DMS153 treated with DMSO at 0.1 percent for 48 hours (cell line): ENCODE data around the gene VPS13A.

Experiments
- DNase-seq: peaks from one replicate; lab custom pipeline; 2025; ENCODE audit not compliant: unreplicated experiment; lab: John Stamatoyannopoulos, UW

The VPS13A gene

GRCh38 chr9:77454663-77455062 is 277.3 kb downstream of the VPS13A start:
- DNase-seq, result no peak

DNA sequence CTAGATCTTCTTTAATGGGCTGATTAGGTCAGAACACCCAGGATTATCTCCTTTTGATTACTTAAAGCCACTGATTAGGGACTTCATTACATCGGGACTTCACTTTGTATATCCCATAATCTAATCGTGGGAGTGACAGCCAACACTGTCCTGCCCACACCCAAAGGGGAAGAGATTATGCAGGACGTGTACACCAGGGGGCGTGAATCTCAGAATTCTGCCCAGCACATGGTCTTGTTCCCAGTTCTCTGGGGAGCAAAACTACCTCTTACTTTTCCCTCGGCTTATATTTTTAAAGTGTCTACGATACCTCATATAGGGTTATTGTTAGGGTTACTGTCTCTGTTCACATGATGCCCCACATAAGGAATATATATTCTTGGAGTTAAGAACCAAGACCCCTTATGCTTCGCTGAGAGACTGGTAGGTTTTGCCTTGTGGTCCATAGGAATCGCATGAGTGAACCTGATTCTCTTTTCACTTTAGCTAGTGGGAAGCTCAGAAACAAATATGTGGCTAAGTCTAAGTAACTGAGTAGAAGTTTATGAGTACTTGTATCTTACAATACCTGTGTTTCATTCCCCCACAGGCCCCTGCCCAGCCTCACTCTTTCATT is 278.1 kb downstream of the VPS13A start:
- no peak for DNase-seq

- no peak for DNase-seq
These were observed 279.6 kb downstream of the VPS13A start for GRCh38 chr9:77456829-77457437.

- DNase-seq, result no peak
These were observed 280.7 kb downstream of the VPS13A start for GRCh38 chr9:77457916-77458592.

DNA sequence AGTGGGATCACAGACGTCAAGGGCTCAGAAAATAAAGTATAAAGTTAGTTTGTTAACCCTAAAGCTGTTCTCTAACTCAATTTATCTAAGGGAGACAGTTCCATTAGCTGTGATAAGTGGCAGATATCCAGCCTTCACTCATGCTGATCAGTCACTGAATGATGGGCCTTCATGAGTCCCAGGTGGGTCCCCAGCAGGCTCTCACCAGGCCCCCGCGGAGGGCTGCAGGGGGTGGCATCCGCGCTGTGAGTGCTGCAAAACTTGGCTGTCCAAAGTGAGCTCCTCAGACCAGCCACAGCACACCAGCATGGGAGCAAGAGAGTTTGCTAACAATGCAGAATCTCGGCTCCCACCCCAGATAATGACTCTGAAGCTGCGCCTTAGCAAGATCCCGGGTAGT is 283.6 kb downstream of the VPS13A start:
- no peak for DNase-seq

- DNase-seq, result no peak
These were observed 284.7 kb downstream of the VPS13A start for GRCh38 chr9:77462066-77462465.

- no peak for DNase-seq
These were observed 285.8 kb downstream of the VPS13A start for GRCh38 chr9:77463151-77463550.

DNA sequence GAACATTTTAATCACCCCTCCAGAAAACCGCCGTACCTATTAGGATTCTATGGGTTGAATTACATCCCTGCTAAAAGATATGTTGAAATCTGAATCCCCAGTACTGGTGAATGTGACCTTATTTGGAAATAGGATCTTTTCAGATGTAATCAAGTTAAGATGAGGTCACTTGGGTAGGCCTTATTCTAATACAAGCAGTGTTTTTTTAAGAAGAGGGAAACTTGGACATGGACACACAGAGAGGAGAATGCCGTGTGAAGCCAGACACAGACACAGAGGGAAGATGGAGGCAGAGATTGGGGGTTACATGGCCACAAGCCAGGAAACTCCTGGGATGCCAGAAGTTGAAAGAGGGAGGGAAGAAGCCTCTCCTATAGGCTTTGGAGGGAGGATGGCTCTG is 287.3 kb downstream of the VPS13A start:
- no peak for DNase-seq

DNA sequence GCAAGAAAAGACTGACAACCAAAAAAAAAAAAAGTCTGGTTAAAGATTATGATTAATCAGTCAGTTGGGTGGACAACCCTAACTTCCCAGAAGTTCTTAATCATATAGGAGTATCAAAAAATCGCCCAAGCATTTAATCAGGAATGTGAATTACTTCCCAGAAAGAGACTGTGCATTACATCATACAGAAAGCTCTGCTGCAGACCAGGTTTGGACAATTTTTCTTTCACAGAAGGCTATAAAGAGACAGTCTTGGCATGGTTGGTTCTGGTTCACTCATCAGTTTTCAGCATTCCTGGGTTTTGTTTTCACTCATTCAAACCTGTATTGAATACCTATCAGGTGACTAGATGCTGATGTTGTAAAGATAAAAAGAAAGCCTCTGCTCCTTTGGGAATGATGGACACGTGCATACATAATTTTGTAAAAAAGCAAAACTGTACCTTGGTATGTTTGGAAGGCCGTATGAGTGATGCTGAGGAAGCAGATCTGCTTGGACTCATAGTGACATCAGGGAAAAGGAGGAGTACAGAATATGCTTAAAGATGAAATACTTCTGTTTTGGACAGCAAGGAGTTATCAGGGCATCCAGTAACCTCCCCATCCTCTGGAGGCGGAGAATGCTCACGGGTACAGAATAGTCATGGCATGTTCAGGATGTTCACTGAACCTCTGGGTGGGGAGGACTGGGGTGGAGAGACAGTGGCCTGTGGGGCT is 292.3 kb downstream of the VPS13A start:
- DNase-seq, result no peak
